ENCODE data around the gene USHBP1. TPM values are rescaled to one million over a fixed set of nuclear protein-coding genes. Genes with fewer than 3 reads are reported as not detected.

Gene USHBP1
- total and polyA plus RNA-seq, 10 of the 15 experiments (the other 5 are each of a cell fraction or from before 2014, with no cell fraction given): 0.05 to 0.96 (median 0.22) TPM; not detected in 2

DNA sequence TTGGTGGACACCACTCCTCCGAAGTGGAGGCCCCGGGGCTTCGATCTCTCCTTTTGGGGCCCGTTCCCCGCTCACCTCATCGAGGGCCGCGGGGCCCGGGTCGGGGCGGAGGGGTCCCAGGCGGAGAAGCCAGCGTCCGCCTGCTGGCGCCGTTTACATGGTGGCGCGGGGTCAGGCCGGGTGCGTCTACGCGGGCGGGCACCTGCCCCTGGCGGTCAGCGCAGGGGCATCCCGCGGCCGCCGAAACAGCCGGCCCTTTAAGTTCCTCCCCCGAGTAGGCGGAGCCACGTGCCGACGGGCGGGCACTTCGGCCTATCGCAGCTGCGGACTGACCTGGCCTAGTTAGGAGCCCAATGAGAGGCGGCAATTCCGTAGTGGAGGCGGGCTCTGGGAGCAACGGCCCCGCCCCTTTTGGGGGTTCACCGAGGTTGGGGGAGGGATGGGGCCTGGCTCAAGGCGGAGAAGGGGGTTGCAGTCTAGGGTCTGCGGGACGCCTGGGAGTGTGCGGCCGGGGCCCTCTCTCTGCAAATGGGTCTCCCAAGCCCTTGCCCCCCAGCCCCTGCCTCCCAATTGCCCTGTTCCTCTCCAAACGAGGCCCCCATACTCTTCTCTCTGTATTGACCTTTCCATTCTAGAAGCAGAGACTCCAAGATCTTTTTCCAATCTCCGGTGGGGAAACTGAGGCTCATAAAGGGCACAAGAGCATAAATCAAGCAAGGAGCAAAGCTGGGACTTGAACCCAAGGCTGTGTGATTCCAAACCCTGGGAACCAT lies 38.8 kb upstream of the USHBP1 start, which contains the start of gene ABHD8 (continued):
- TF ChIP-seq, protein P1, sequence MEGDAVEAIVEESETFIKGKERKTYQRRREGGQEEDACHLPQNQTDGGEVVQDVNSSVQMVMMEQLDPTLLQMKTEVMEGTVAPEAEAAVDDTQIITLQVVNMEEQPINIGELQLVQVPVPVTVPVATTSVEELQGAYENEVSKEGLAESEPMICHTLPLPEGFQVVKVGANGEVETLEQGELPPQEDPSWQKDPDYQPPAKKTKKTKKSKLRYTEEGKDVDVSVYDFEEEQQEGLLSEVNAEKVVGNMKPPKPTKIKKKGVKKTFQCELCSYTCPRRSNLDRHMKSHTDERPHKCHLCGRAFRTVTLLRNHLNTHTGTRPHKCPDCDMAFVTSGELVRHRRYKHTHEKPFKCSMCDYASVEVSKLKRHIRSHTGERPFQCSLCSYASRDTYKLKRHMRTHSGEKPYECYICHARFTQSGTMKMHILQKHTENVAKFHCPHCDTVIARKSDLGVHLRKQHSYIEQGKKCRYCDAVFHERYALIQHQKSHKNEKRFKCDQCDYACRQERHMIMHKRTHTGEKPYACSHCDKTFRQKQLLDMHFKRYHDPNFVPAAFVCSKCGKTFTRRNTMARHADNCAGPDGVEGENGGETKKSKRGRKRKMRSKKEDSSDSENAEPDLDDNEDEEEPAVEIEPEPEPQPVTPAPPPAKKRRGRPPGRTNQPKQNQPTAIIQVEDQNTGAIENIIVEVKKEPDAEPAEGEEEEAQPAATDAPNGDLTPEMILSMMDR (IDR thresholded peaks at IDR 0.05 in 2 of 3, conservative IDR thresholded peaks at IDR 0.05 in 1 of 3; ENCODE audit: control insufficient read depth in 2 of 3, extremely low read depth in 1 of 3, insufficient read depth in 1 of 3, low read depth in 3 of 3, low read length in 3 of 3): peak; percentile 24 to 54 (median 30); a peak in 3 of 6 replicates
- TF ChIP-seq, protein P2, sequence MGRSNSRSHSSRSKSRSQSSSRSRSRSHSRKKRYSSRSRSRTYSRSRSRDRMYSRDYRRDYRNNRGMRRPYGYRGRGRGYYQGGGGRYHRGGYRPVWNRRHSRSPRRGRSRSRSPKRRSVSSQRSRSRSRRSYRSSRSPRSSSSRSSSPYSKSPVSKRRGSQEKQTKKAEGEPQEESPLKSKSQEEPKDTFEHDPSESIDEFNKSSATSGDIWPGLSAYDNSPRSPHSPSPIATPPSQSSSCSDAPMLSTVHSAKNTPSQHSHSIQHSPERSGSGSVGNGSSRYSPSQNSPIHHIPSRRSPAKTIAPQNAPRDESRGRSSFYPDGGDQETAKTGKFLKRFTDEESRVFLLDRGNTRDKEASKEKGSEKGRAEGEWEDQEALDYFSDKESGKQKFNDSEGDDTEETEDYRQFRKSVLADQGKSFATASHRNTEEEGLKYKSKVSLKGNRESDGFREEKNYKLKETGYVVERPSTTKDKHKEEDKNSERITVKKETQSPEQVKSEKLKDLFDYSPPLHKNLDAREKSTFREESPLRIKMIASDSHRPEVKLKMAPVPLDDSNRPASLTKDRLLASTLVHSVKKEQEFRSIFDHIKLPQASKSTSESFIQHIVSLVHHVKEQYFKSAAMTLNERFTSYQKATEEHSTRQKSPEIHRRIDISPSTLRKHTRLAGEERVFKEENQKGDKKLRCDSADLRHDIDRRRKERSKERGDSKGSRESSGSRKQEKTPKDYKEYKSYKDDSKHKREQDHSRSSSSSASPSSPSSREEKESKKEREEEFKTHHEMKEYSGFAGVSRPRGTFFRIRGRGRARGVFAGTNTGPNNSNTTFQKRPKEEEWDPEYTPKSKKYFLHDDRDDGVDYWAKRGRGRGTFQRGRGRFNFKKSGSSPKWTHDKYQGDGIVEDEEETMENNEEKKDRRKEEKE (IDR thresholded peaks at IDR 0.05): no peak
- no peak for TF ChIP-seq HDGF (IDR thresholded peaks at IDR 0.05)
- no peak for TF ChIP-seq RBBP5 (conservative IDR thresholded peaks at IDR 0.05)
- TF ChIP-seq SIN3A (IDR thresholded peaks at IDR 0.05; ENCODE audit: low read depth, low read length): peak; percentile 61; the same call in 1 of the 2 replicates
- peak; percentile 66; the same call in 1 of the 2 replicates for TF ChIP-seq POLR2A (IDR thresholded peaks at IDR 0.05; ENCODE audit: low read depth, low read length)
- no peak for TF ChIP-seq STAT3 (IDR thresholded peaks at IDR 0.05; ENCODE audit: low read depth, low read length)
- TF ChIP-seq, protein P3, sequence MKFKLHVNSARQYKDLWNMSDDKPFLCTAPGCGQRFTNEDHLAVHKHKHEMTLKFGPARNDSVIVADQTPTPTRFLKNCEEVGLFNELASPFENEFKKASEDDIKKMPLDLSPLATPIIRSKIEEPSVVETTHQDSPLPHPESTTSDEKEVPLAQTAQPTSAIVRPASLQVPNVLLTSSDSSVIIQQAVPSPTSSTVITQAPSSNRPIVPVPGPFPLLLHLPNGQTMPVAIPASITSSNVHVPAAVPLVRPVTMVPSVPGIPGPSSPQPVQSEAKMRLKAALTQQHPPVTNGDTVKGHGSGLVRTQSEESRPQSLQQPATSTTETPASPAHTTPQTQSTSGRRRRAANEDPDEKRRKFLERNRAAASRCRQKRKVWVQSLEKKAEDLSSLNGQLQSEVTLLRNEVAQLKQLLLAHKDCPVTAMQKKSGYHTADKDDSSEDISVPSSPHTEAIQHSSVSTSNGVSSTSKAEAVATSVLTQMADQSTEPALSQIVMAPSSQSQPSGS (IDR thresholded peaks at IDR 0.05; ENCODE audit: low read length): no peak
- no peak for TF ChIP-seq SIX5 (IDR thresholded peaks at IDR 0.05; ENCODE audit: low read depth, low read length, severe bottlenecking)
- TF ChIP-seq SPI1 (IDR thresholded peaks at IDR 0.05; ENCODE audit: borderline replicate concordance, insufficient read depth, low read depth, low read length): peak; percentile 39; the same call in 1 of the 2 replicates
- 0 out of 2 replicates have a peak, but pooled peaks have one; percentile 29 for TF ChIP-seq POLR2AphosphoS2 (IDR thresholded peaks at IDR 0.05; ENCODE audit: low read depth, low read length)
- peak; percentile 98 for TF ChIP-seq DPF2 (IDR thresholded peaks at IDR 0.05)
- no peak for TF ChIP-seq SUZ12 (IDR thresholded peaks at IDR 0.05; ENCODE audit: unreplicated experiment)
- no peak for TF ChIP-seq CHD1 (IDR thresholded peaks at IDR 0.05; ENCODE audit: low read depth, low read length)
- no peak for TF ChIP-seq POLR2AphosphoS5 (IDR thresholded peaks at IDR 0.05; ENCODE audit: low read length)
- TF ChIP-seq IRF4 (IDR thresholded peaks at IDR 0.05; ENCODE audit: low read depth, low read length): 0 out of 2 replicates have a peak, but pooled peaks have one; percentile 19
- 0 out of 2 replicates have a peak, but pooled peaks have one; percentile 21 for TF ChIP-seq HCFC1 (IDR thresholded peaks at IDR 0.05; ENCODE audit: low read length)
- TF ChIP-seq ASH2L (IDR thresholded peaks at IDR 0.05; ENCODE audit: borderline replicate concordance, low read depth): no peak
- no peak for TF ChIP-seq MEF2A (IDR thresholded peaks at IDR 0.05; ENCODE audit: insufficient read depth, low read depth, low read length)
- TF ChIP-seq MXI1 (IDR thresholded peaks at IDR 0.05; ENCODE audit: low read depth, low read length): peak; percentile 39; the same call in 1 of the 2 replicates
- no peak for TF ChIP-seq MTA3 (IDR thresholded peaks at IDR 0.05; ENCODE audit: borderline replicate concordance, low read length)
- no peak for TF ChIP-seq CBFB (IDR thresholded peaks at IDR 0.05; ENCODE audit: low read depth)
- TF ChIP-seq IRF3 (IDR thresholded peaks at IDR 0.05): peak; percentile 84
- TF ChIP-seq YY1 (IDR thresholded peaks at IDR 0.05; ENCODE audit: low read depth, low read length): peak; percentile 32; the same call in 1 of the 2 replicates
- 0 out of 2 replicates have a peak, but pooled peaks have one; percentile 20 for TF ChIP-seq TCF12 (IDR thresholded peaks at IDR 0.05; ENCODE audit: low read depth, low read length)

Measured in GM12878 (cell line).